Astrocyte of the spinal cord (primary cell): ENCODE data around the gene BOK.
A peak's percentile ranks its signal among the peaks of the same experiment; 100 is the strongest.

ENCODE experiments used
- DNase-seq: peaks from one replicate; pipeline ENCODE4 v3.0.0; 2011; ENCODE audit warnings: low read depth, low spot score
- H3K4me3 ChIP-seq: 2 replicates; pipeline ENCODE4 v1.5.1; 2011; ENCODE audit warnings: low read depth, mild to moderate bottlenecking, low read length, moderate library complexity
- CTCF ChIP-seq: IDR thresholded peaks from 2 replicates; pipeline ENCODE4 v1.5.1; 2012; ENCODE audit warnings: low read depth, mild to moderate bottlenecking, low read length, inconsistent platforms
- in situ Hi-C: cut with HindIII; loops from 2 replicates; pipeline ENCODE4 v1.10.0; 2017; ENCODE audit warnings: low sequenced_read_pairs

BOK gene

GRCh38 chr2:241545523-241546473, 12.7 kb upstream of the BOK start:
- in situ Hi-C loops, result no loop called here
- DNase-seq, result no peak
- no peak overlapping the region for H3K4me3 ChIP-seq
- no peak for TF ChIP-seq CTCF

GRCh38 chr2:241546771-241547498, 11.6 kb upstream of the BOK start:
- H3K4me3 ChIP-seq, result no peak overlapping the region
- DNase-seq, result peak; percentile 87
- TF ChIP-seq CTCF, result no peak
- in situ Hi-C loops, result no loop called here

GRCh38 chr2:241547781-241548450, 10.6 kb upstream of the BOK start:
- H3K4me3 ChIP-seq, result no peak overlapping the region
- TF ChIP-seq CTCF, result no peak
- no peak for DNase-seq
- in situ Hi-C loops, result no loop called here

- no peak for TF ChIP-seq CTCF
- in situ Hi-C loops, result no loop called here
- no peak for DNase-seq
- H3K4me3 ChIP-seq, result no peak overlapping the region
Measured at GRCh38 chr2:241548451-241548835, 10.1 kb upstream of the BOK start.

- no peak for TF ChIP-seq CTCF
- H3K4me3 ChIP-seq, result no peak overlapping the region
- in situ Hi-C loops, result no loop called here
- no peak for DNase-seq
Measured at GRCh38 chr2:241550616-241551580, 7.6 kb upstream of the BOK start.
